Ishikawa (cell line): ENCODE data around the gene NAV3.

Source experiments
- CREB1 ChIP-seq: IDR thresholded peaks from 2 replicates; pipeline ENCODE4 v1.6.1; 2012; ENCODE audit warnings: low read depth
- EGR1 ChIP-seq: IDR thresholded peaks from 2 replicates; pipeline ENCODE4 v1.6.1; 2012
- EP300 ChIP-seq: IDR thresholded peaks from 2 replicates; pipeline ENCODE4 v1.6.1; 2012; ENCODE audit warnings: borderline replicate concordance
- MAX ChIP-seq: IDR thresholded peaks from 2 replicates; pipeline ENCODE4 v1.6.1; 2012
- RAD21 ChIP-seq: IDR thresholded peaks from 2 replicates; pipeline ENCODE4 v1.6.1; 2012; ENCODE audit warnings: low read depth
- REST ChIP-seq: IDR thresholded peaks from 2 replicates; pipeline ENCODE4 v1.6.1; 2012; ENCODE audit warnings: low read depth, mild to moderate bottlenecking
- TAF1 ChIP-seq: IDR thresholded peaks from 2 replicates; pipeline ENCODE4 v1.6.1; 2012; ENCODE audit warnings: low read depth, mild to moderate bottlenecking
- TCF12 ChIP-seq: IDR thresholded peaks from 2 replicates; pipeline ENCODE4 v1.6.1; 2012; ENCODE audit warnings: low read depth
- TF ChIP-seq, protein P1 (sequence below): IDR thresholded peaks from 2 replicates; pipeline ENCODE4 v1.6.1; 2012

DNA sequence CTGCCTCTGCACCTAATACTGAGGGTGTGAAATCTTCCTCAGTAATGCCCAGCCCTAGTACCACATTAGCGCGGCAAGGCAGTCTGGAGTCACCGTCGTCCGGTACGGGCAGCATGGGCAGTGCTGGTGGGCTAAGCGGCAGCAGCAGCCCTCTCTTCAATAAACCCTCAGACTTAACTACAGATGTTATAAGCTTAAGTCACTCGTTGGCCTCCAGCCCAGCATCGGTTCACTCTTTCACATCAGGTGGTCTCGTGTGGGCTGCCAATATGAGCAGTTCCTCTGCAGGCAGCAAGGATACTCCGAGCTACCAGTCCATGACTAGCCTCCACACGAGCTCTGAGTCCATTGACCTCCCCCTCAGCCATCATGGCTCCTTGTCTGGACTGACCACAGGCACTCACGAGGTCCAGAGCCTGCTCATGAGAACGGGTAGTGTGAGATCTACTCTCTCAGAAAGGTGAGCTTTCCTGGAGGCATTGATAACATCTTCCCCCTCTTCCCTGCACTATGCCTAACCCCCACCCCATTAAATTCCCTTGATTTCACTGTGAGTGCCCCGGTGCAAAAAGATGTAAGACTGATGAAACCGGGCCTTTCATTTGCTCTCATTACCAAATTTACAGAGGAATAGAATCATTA, 291.4 kb downstream of the NAV3 start:
- TF ChIP-seq EP300, result no peak
- no peak for TF ChIP-seq TCF12
- TF ChIP-seq, protein P1, sequence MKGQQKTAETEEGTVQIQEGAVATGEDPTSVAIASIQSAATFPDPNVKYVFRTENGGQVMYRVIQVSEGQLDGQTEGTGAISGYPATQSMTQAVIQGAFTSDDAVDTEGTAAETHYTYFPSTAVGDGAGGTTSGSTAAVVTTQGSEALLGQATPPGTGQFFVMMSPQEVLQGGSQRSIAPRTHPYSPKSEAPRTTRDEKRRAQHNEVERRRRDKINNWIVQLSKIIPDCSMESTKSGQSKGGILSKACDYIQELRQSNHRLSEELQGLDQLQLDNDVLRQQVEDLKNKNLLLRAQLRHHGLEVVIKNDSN, result no peak
- no peak for TF ChIP-seq REST
- no peak for TF ChIP-seq CREB1
- TF ChIP-seq RAD21, result no peak
- no peak for TF ChIP-seq MAX
- TF ChIP-seq TAF1, result no peak
- no peak for TF ChIP-seq EGR1
